Measurements from ENCODE around the gene NRBF2.

The NRBF2 gene

GRCh38 chr10:63116452-63117072 lies 16.6 kb upstream of the NRBF2 start:
- Histone ChIP-seq H3K4me3 (ENCODE audit: low read length) (no peak overlapping the region), H3K9me3 (ENCODE audit: insufficient read depth, low read length) (no peaks in the 10 kb centered on the region), H3K27ac (ENCODE audit: low read length) (no peak overlapping the region), H3K27me3 (ENCODE audit: low read depth, low read length) (no peaks in the 10 kb centered on the region), H3K9ac (ENCODE audit: low read length) (no peak overlapping the region), H3K79me2 (ENCODE audit: low read length) (no peaks in the 10 kb centered on the region), H3K36me3 (replicated peaks; ENCODE audit: low read depth, low read length) (no peaks in the 10 kb centered on the region), H3K4me1 (ENCODE audit: low read length) (no peaks in the 10 kb centered on the region), H2AFZ (ENCODE audit: low read depth, low read length) (no peak overlapping the region), H4K20me1 (ENCODE audit: insufficient read depth, low read length) (no peaks in the 10 kb centered on the region), H3K4me2 (ENCODE audit: low read length) (no peak overlapping the region)
- no peak for TF ChIP-seq CTCF (IDR thresholded peaks at IDR 0.05; ENCODE audit: low read depth, low read length)

GRCh38 chr10:63119041-63119440 lies 14.1 kb upstream of the NRBF2 start:
- no peaks in the 10 kb centered on the region for H4K20me1 ChIP-seq (ENCODE audit: insufficient read depth, low read length)
- H3K27me3 ChIP-seq (ENCODE audit: low read depth, low read length), result no peaks in the 10 kb centered on the region
- no peak overlapping the region for H3K27ac ChIP-seq (ENCODE audit: low read length)
- no peaks in the 10 kb centered on the region for H3K9me3 ChIP-seq (ENCODE audit: insufficient read depth, low read length)
- no peaks in the 10 kb centered on the region for H3K4me1 ChIP-seq (ENCODE audit: low read length)
- TF ChIP-seq EZH2phosphoT487 (IDR thresholded peaks at IDR 0.05; ENCODE audit: low read depth), result no peak
- TF ChIP-seq CTCF (IDR thresholded peaks at IDR 0.05; ENCODE audit: low read depth, low read length), result no peak
- H3K9ac ChIP-seq (ENCODE audit: low read length), result no peak overlapping the region
- H3K36me3 ChIP-seq (replicated peaks; ENCODE audit: low read depth, low read length), result no peaks in the 10 kb centered on the region
- no peak overlapping the region for H3K4me2 ChIP-seq (ENCODE audit: low read length)
- no peak overlapping the region for H3K4me3 ChIP-seq (ENCODE audit: low read length)
- H2AFZ ChIP-seq (ENCODE audit: low read depth, low read length), result no peak overlapping the region
- H3K79me2 ChIP-seq (ENCODE audit: low read length), result no peaks in the 10 kb centered on the region

GRCh38 chr10:63120554-63120953 lies 12.6 kb upstream of the NRBF2 start:
- Histone ChIP-seq H3K4me3 (ENCODE audit: low read length) (no peak overlapping the region), H3K27me3 (ENCODE audit: low read depth, low read length) (no peaks in the 10 kb centered on the region), H3K79me2 (ENCODE audit: low read length) (no peaks in the 10 kb centered on the region), H3K9me3 (ENCODE audit: insufficient read depth, low read length) (no peaks in the 10 kb centered on the region), H2AFZ (ENCODE audit: low read depth, low read length) (no peak overlapping the region), H4K20me1 (ENCODE audit: insufficient read depth, low read length) (no peaks in the 10 kb centered on the region), H3K27ac (ENCODE audit: low read length) (no peak overlapping the region), H3K36me3 (replicated peaks; ENCODE audit: low read depth, low read length) (no peaks in the 10 kb centered on the region), H3K4me2 (ENCODE audit: low read length) (no peak overlapping the region), H3K9ac (ENCODE audit: low read length) (no peak overlapping the region), H3K4me1 (ENCODE audit: low read length) (no peaks in the 10 kb centered on the region)
- TF ChIP-seq EZH2phosphoT487 (IDR thresholded peaks at IDR 0.05; ENCODE audit: low read depth) (no peak), CTCF (IDR thresholded peaks at IDR 0.05; ENCODE audit: low read depth, low read length) (no peak)

- Histone ChIP-seq H3K4me1 (ENCODE audit: low read length) (no peaks in the 10 kb centered on the region), H3K9me3 (ENCODE audit: insufficient read depth, low read length) (no peaks in the 10 kb centered on the region), H4K20me1 (ENCODE audit: insufficient read depth, low read length) (no peaks in the 10 kb centered on the region), H2AFZ (ENCODE audit: low read depth, low read length) (no peak overlapping the region), H3K36me3 (replicated peaks; ENCODE audit: low read depth, low read length) (no peaks in the 10 kb centered on the region), H3K27me3 (ENCODE audit: low read depth, low read length) (no peaks in the 10 kb centered on the region), H3K9ac (ENCODE audit: low read length) (no peak overlapping the region), H3K27ac (ENCODE audit: low read length) (no peak overlapping the region), H3K79me2 (ENCODE audit: low read length) (no peaks in the 10 kb centered on the region), H3K4me3 (ENCODE audit: low read length) (no peak overlapping the region), H3K4me2 (ENCODE audit: low read length) (no peak overlapping the region)
- TF ChIP-seq CTCF (IDR thresholded peaks at IDR 0.05; ENCODE audit: low read depth, low read length) (no peak), EZH2phosphoT487 (IDR thresholded peaks at IDR 0.05; ENCODE audit: low read depth) (no peak)
Observed at GRCh38 chr10:63123727-63124362, 9.3 kb upstream of the NRBF2 start.
